ENCODE data around the gene MFGE8.

MFGE8 gene

DNA sequence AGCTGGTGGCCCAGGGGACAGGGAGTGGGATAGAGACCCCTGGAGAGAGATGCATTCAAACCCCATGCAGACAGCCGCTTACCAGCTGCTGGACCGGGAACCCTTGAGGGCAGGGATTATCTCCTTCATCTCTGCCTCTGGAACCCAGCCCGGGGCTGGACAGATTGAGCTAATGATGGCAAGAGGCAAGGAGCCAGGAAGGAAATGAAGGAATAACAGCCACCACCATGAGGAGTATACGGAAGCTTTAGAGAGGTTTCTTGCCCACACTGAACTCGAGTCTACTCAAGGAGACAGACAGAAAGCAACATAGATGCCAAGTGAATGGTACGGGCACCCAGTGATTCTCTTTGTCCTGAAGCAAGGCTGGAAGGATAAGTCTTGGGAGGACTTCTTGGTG lies 41.1 kb downstream of the MFGE8 start:
- no peak for DNase-seq (ENCODE audit: low spot score)

- DNase-seq (ENCODE audit: low spot score), result no peak
Measured at GRCh38 chr15:88871313-88871712, 41.9 kb downstream of the MFGE8 start.

GRCh38 chr15:88866295-88866881 lies 46.8 kb downstream of the MFGE8 start:
- DNase-seq (ENCODE audit: low spot score), result no peak

DNA sequence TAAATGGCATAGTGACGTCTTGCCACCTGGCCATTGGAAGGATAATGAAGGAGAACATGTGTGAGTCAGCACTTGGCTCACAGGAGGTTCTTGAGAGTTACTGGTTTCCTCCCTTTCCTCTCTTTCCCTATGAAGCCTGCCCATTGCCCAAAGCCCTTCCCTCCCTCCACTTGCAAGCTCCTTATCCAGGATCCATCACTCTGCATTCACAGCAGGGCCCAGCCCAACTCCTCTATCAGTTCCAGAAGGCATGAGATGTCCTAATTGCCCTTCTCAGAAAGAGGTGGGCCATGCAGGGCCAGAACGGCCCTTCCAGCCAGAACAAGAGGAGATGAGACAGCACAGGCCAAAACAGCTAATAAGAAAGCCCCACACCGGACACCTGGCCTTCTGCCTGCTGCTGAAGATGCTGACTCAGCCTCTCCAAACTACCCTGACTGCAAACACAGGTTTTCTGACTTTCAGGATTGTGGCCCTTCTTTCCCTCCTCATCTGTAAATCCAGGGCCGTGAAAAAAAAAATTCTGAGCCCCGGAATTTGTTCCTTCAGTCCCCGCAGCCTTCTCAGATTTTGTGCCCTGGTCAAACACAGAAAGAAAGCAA lies 47.6 kb downstream of the MFGE8 start:
- no peak for DNase-seq (ENCODE audit: low spot score)

DNA sequence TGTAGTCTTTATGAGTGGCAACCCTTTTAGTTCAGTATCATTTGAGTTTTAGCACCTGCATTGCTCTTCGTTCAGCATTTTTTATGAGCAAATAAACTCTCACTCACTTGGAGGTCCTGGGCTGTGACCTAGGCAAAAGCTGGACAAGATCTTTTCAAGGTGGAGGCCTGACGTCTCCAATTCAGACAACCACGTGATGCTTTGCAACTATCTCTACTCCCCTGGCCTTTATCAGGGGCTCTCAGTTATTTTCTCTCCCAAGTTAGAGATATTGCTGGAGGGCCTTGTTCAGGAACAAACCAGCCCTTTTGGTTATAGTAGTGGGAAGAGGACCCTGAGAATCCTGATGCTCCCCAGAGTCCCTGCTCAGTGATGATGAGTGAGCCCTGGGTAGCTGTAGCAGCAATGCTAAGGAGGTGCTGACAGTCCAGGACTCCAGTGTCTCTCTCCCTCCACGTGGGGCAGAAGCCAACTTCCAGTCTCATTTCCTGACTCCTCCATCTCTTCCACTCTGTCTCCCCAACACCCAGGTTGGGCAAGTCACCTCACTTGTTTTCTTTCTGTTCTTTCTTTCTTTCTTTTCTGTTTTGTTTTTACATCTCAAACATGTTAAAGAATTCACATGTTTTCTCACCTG lies 48.2 kb downstream of the MFGE8 start:
- DNase-seq (ENCODE audit: low spot score), result no peak

- DNase-seq (ENCODE audit: low spot score), result no peak
Measured at GRCh38 chr15:88863412-88863811, 49.8 kb downstream of the MFGE8 start.

DNA sequence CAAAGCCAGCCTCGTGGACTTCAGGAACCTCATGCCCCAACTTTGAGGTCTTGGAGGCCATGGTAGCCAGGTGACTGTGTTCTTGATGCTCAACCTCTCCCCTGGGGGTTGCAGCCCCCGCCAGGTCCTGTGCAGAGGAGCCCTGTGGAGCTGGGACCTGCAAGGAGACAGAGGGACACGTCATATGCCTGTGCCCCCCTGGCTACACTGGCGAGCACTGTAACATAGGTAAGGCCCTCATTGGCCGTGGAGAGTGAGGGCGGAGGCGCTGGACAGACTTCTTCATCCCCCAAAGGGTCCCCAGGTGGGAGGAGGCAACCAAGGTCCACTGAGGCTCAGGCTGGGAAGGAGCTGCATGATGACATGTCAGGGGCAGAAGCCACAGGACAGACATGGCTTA lies 53.0 kb downstream of the MFGE8 start:
- DNase-seq (ENCODE audit: low spot score), result no peak

DNA sequence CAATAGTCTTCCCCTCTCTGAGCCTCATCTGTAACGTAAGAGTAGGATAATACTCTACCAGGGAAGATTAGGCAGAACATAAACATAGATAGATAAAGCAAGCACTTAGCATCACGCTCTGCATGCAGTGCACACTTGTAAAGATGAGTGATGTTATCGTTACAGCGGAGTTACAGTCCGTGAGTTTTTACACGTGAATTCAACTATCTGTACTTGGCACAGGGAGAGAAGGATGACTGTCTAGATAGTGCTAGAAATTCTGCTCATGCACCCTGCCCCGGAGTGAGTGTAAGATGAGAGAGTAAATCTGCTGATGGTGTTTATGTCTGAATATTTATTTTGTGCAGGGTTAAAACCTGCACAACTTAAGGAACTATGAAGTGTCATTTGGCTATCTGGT lies 53.6 kb downstream of the MFGE8 start:
- no peak for DNase-seq (ENCODE audit: low spot score)

DNA sequence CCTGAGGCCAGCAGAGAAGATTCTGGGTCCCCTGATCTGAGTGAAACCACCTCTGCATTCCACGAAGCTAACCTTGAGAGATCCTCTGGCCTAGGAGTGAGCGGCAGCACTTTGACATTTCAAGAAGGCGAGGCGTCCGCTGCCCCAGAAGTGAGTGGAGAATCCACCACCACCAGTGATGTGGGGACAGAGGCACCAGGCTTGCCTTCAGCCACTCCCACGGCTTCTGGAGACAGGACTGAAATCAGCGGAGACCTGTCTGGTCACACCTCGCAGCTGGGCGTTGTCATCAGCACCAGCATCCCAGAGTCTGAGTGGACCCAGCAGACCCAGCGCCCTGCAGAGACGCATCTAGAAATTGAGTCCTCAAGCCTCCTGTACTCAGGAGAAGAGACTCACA lies 54.2 kb downstream of the MFGE8 start:
- no peak for DNase-seq (ENCODE audit: low spot score)

DNA sequence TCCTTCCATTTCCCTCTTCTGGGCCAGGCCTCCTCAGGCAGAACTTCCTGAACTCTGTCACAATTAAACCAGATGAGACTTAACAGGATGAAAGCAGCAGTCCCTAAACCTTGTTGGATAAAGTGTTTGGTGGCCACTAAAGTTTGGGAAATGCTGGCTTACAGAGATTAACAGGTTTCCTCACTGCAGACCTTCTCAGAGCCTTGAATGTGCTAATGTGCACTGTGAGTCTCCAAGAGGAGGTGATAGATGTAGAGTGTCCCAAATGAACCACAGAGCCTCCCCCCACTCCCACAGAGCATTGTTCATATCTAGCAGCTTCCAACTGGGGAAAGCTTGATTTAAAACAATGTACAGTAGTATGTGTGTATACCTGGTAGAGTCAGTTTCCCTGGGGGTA lies 60.7 kb downstream of the MFGE8 start:
- no peak for DNase-seq (ENCODE audit: low spot score)

DNA sequence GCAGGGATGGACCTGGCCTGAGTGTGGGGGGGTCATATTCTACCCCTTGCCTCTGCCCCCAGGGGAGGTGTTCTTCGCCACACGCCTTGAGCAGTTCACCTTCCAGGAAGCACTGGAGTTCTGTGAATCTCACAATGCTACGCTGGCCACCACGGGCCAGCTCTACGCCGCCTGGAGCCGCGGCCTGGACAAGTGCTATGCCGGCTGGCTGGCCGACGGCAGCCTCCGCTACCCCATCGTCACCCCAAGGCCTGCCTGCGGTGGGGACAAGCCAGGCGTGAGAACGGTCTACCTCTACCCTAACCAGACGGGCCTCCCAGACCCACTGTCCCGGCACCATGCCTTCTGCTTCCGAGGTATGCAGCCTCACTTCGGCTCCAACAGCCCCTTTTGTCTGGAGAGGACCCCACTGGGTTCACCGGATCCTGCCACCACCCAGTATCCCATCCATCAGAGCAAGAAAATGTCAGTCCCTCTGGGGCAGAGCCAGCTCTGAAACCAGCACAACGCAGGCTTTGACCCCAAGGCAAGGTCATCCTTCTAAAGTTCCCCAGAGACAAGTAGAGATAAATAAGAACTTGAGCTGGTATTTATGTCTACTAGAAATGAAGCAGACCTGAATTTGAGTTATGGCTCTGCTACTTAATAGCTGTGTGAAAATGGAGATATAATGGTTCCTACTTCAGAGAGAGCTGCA lies 63.7 kb downstream of the MFGE8 start:
- no peak for DNase-seq (ENCODE audit: low spot score)

All from globus pallidus (tissue), 1 donor.